HepG2 (cell line): Measurements from ENCODE around the gene SLC1A5. TPM values are rescaled to one million over a fixed set of nuclear protein-coding genes. Genes with fewer than 3 reads are reported as not detected.

Experiments used
- AGO2 ChIP-seq: fragments of 200-400 bp; formaldehyde crosslinking; optimal IDR thresholded peaks from 2 replicates; pipeline ENCODE3; 2017; ENCODE audit warnings: mild to moderate bottlenecking, low read depth, low read length, moderate library complexity
- FOXO1 ChIP-seq: sonication (generic); formaldehyde crosslinking; IDR thresholded peaks from 2 replicates; pipeline ENCODE4 v1.4.0; 2020; ENCODE audit warnings: missing genetic modification reagents
- HNF1B ChIP-seq: sonication (generic); formaldehyde crosslinking; IDR thresholded peaks from 2 replicates; pipeline ENCODE4 v1.5.1; 2020; ENCODE audit warnings: mild to moderate bottlenecking, moderate library complexity, missing genetic modification reagents
- IRX3 ChIP-seq: sonication (generic); formaldehyde crosslinking; IDR thresholded peaks from 2 replicates; pipeline ENCODE4 v1.8.1; 2023; ENCODE audit warnings: mild to moderate bottlenecking, low read depth, missing genetic modification reagents, borderline replicate concordance
- RFX3 ChIP-seq: IDR thresholded peaks from 2 replicates; pipeline ENCODE4 v1.6.1; 2016; ENCODE audit warnings: missing biosample characterization, missing genetic modification reagents
- SMAD1 ChIP-seq: sonication (generic); formaldehyde crosslinking; IDR thresholded peaks from 2 replicates; pipeline ENCODE4 v1.4.0; 2020; ENCODE audit warnings: missing genetic modification reagents, low read depth, mild to moderate bottlenecking, borderline replicate concordance
- SMARCE1 ChIP-seq: fragments of 450-650 bp; IDR thresholded peaks from 2 replicates; pipeline ENCODE4 v1.6.1; 2017; ENCODE audit warnings: borderline replicate concordance
- ZNF562 ChIP-seq: sonication (generic); formaldehyde crosslinking; IDR thresholded peaks from 2 replicates; pipeline ENCODE4 v1.8.0; 2022; ENCODE audit warnings: missing genetic modification reagents, borderline replicate concordance
- polyA plus RNA-seq, 8 experiments: library from polyadenylated mRNA; depleted of rRNA in 3 of 8; stranded (reverse) in 7 of 8; unstranded in 1 of 8; fragments of >200 nt; fragmentation: Illumina TruSeq in 4 of 8; extraction: Trizol in 4 of 8; gene quantifications; 2 replicates each; pipeline versions ENCODE4 v1.2.1 to v1.2.3, GENCODE V29; 2011 to 2016; ENCODE audit warnings: low read depth in 4 of 8, missing spikeins in 1 of 8, mixed read lengths in 1 of 8; ENCODE audit not compliant: insufficient read depth in 1 of 8
- total RNA-seq, 5 experiments: library from RNA; depleted of rRNA; stranded (reverse); fragments of >200 nt; fragmentation: Illumina TruSeq; extraction: Trizol; gene quantifications; 2 replicates each; pipeline ENCODE4 v1.2.3, GENCODE V29; 2016; ENCODE audit warnings: low read depth in 1 of 5
- TF ChIP-seq, protein P1 (sequence below): sonication (generic); formaldehyde crosslinking; IDR thresholded peaks from 2 replicates; pipeline ENCODE4 v1.4.0; 2020; ENCODE audit warnings: missing genetic modification reagents
- TF ChIP-seq, protein P2 (sequence below): sonication (generic); formaldehyde crosslinking; IDR thresholded peaks from 2 replicates; pipeline ENCODE4 v1.8.1; 2023; ENCODE audit warnings: missing genetic modification reagents, inconsistent platforms, borderline replicate concordance

SLC1A5 gene
- total and polyA plus RNA-seq, 2 of the 13 experiments (the other 11 are each of a cell fraction or from before 2014, with no cell fraction given): 120 to 159 TPM

DNA sequence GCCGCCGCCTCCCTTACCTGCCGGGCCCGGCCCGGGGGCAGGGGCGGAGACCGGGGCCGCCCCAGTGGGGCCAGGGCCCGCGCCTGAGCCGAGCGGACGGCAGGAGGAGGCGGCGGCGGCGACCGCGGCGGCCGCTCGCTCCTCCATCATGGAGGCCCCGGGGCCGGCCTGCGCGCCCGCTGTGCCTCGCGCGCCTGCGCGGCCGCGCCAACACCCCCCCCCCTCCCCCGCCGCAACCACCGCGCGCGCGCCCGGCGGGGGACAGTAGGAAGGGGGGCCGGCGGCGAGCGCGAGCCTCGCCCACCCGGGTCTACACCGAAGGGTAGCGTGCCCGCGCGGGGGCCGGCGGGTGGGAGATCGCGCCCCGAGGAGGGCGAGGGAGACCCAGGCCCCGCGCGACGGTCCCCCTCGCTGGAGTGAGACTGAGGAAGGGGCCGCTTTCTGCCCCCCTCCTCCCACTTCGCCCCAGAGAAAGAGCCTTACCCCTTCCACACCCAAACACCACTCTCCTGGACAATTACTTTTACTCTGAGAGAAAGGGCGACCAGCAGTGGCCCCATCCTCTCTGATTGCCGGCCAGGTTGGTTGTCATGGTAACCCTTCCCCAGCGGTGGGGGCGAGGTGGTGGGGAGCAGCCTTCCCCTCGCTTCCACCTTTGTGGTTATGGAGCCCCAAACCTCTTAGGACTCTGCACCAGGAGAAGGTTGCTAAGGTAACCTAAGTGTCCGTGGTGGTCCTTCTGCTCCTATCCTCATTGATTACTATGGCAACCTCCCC, 41.9 kb downstream of the SLC1A5 start, which contains the start of gene STRN4 (continued):
- TF ChIP-seq, protein P1, sequence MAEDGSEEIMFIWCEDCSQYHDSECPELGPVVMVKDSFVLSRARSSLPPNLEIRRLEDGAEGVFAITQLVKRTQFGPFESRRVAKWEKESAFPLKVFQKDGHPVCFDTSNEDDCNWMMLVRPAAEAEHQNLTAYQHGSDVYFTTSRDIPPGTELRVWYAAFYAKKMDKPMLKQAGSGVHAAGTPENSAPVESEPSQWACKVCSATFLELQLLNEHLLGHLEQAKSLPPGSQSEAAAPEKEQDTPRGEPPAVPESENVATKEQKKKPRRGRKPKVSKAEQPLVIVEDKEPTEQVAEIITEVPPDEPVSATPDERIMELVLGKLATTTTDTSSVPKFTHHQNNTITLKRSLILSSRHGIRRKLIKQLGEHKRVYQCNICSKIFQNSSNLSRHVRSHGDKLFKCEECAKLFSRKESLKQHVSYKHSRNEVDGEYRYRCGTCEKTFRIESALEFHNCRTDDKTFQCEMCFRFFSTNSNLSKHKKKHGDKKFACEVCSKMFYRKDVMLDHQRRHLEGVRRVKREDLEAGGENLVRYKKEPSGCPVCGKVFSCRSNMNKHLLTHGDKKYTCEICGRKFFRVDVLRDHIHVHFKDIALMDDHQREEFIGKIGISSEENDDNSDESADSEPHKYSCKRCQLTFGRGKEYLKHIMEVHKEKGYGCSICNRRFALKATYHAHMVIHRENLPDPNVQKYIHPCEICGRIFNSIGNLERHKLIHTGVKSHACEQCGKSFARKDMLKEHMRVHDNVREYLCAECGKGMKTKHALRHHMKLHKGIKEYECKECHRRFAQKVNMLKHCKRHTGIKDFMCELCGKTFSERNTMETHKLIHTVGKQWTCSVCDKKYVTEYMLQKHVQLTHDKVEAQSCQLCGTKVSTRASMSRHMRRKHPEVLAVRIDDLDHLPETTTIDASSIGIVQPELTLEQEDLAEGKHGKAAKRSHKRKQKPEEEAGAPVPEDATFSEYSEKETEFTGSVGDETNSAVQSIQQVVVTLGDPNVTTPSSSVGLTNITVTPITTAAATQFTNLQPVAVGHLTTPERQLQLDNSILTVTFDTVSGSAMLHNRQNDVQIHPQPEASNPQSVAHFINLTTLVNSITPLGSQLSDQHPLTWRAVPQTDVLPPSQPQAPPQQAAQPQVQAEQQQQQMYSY (CRISPR knock-in tag): no peak
- TF ChIP-seq IRX3 (CRISPR knock-in tag) (0 out of 2 replicates have a peak, but pooled peaks have one; percentile 30), RFX3 (CRISPR knock-in tag) (peak; percentile 66; the same call in 1 of the 2 replicates), ZNF562 (CRISPR knock-in tag) (no peak), FOXO1 (CRISPR knock-in tag) (no peak), SMARCE1 (no peak), SMAD1 (CRISPR knock-in tag) (no peak), AGO2 (peak; percentile 5), HNF1B (0 out of 2 replicates have a peak, but pooled peaks have one; percentile 19)
- TF ChIP-seq, protein P2, sequence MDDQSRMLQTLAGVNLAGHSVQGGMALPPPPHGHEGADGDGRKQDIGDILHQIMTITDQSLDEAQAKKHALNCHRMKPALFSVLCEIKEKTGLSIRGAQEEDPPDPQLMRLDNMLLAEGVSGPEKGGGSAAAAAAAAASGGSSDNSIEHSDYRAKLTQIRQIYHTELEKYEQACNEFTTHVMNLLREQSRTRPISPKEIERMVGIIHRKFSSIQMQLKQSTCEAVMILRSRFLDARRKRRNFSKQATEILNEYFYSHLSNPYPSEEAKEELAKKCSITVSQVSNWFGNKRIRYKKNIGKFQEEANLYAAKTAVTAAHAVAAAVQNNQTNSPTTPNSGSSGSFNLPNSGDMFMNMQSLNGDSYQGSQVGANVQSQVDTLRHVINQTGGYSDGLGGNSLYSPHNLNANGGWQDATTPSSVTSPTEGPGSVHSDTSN (CRISPR knock-in tag): no peak
